Astrocyte of the spinal cord (primary cell): ENCODE measurements around the gene ZNF44.

Source experiments
- DNase-seq: peaks from one replicate; pipeline ENCODE4 v3.0.0; 2011; ENCODE audit warnings: low read depth, low spot score
- H3K4me3 ChIP-seq: 2 replicates; pipeline ENCODE4 v1.5.1; 2011; ENCODE audit warnings: low read depth, mild to moderate bottlenecking, low read length, moderate library complexity
- CTCF ChIP-seq: IDR thresholded peaks from 2 replicates; pipeline ENCODE4 v1.5.1; 2012; ENCODE audit warnings: low read depth, mild to moderate bottlenecking, low read length, inconsistent platforms
- in situ Hi-C: cut with HindIII; loops from 2 replicates; pipeline ENCODE4 v1.10.0; 2017; ENCODE audit warnings: low sequenced_read_pairs

Gene ZNF44

GRCh38 chr19:12284631-12285030, 10.1 kb downstream of the ZNF44 start:
- no peak overlapping the region for H3K4me3 ChIP-seq
- no peak for TF ChIP-seq CTCF
- in situ Hi-C loops: no loop called here
- DNase-seq: no peak

- no peak for DNase-seq
- in situ Hi-C loops: no loop called here
- TF ChIP-seq CTCF: no peak
Measured at GRCh38 chr19:12284226-12284625, 10.5 kb downstream of the ZNF44 start.

GRCh38 chr19:12278713-12279112, 16.0 kb downstream of the ZNF44 start:
- DNase-seq: no peak
- in situ Hi-C loops: no loop called here
- H3K4me3 ChIP-seq: no peak overlapping the region
- no peak for TF ChIP-seq CTCF

More at GRCh38 chr19:12284226-12284625, 10.5 kb downstream of the ZNF44 start:
- no peak overlapping the region for H3K4me3 ChIP-seq

GRCh38 chr19:12272980-12273901, 21.4 kb downstream of the ZNF44 start:
- H3K4me3 ChIP-seq: no peak overlapping the region
- in situ Hi-C loops: no loop called here
- DNase-seq: peak; percentile 8
- no peak for TF ChIP-seq CTCF

GRCh38 chr19:12272386-12272785, 22.3 kb downstream of the ZNF44 start:
- DNase-seq: no peak
- H3K4me3 ChIP-seq: no peak overlapping the region
- TF ChIP-seq CTCF: no peak
- in situ Hi-C loops: no loop called here

GRCh38 chr19:12270854-12271253, 23.8 kb downstream of the ZNF44 start:
- no peak overlapping the region for H3K4me3 ChIP-seq
- DNase-seq: no peak
- TF ChIP-seq CTCF: no peak
- in situ Hi-C loops: no loop called here
